ENCODE results near the gene SURF6.
"Not testable (repeated sequence)": the region's sequence is repeated elsewhere in the genome, so short reads cannot be mapped to it uniquely, and the experiment has no call there.

The SURF6 gene

GRCh38 chr9:133333011-133333410 lies 3.0 kb downstream of the SURF6 start:
- Histone ChIP-seq H3K9ac (ENCODE audit: low read length) (no peak overlapping the region), H3K27me3 (replicated peaks; ENCODE audit: control insufficient read depth, insufficient read depth, low read length) (no peaks in the 10 kb centered on the region), H3K9me3 (ENCODE audit: control insufficient read depth, low read length) (no peaks in the 10 kb centered on the region), H3K4me3 (ENCODE audit: low read length) (no peak overlapping the region), H3K36me3 (ENCODE audit: control insufficient read depth, insufficient read depth, low read length, severe bottlenecking) (peaks cover 45% of the 10 kb centered on the region), H3K4me1 (ENCODE audit: control insufficient read depth, insufficient read depth, low read length) (peaks cover 10% of the 10 kb centered on the region)
- DNase-seq (ENCODE audit: low read depth), result no peak

GRCh38 chr9:133332381-133332730 lies 3.6 kb downstream of the SURF6 start:
- Histone ChIP-seq H3K4me3 (ENCODE audit: low read length) (no peak overlapping the region), H3K9ac (ENCODE audit: low read length) (no peak overlapping the region), H3K4me1 (ENCODE audit: control insufficient read depth, insufficient read depth, low read length) (peaks cover 10% of the 10 kb centered on the region), H3K9me3 (ENCODE audit: control insufficient read depth, low read length) (no peaks in the 10 kb centered on the region), H3K27me3 (replicated peaks; ENCODE audit: control insufficient read depth, insufficient read depth, low read length) (no peaks in the 10 kb centered on the region), H3K36me3 (ENCODE audit: control insufficient read depth, insufficient read depth, low read length, severe bottlenecking) (peaks cover 45% of the 10 kb centered on the region)
- no peak for DNase-seq (ENCODE audit: low read depth)

- Histone ChIP-seq H3K4me3 (ENCODE audit: low read length) (no peak overlapping the region), H3K36me3 (ENCODE audit: control insufficient read depth, insufficient read depth, low read length, severe bottlenecking) (peaks cover 45% of the 10 kb centered on the region), H3K9me3 (ENCODE audit: control insufficient read depth, low read length) (no peaks in the 10 kb centered on the region), H3K9ac (ENCODE audit: low read length) (no peak overlapping the region), H3K4me1 (ENCODE audit: control insufficient read depth, insufficient read depth, low read length) (peaks cover 10% of the 10 kb centered on the region), H3K27me3 (replicated peaks; ENCODE audit: control insufficient read depth, insufficient read depth, low read length) (no peaks in the 10 kb centered on the region)
- no peak for DNase-seq (ENCODE audit: low read depth)
These were observed 4.2 kb downstream of the SURF6 start for GRCh38 chr9:133331641-133332380.

GRCh38 chr9:133331221-133331620 lies 4.8 kb downstream of the SURF6 start:
- Histone ChIP-seq H3K4me3 (ENCODE audit: low read length) (no peak overlapping the region), H3K27me3 (replicated peaks; ENCODE audit: control insufficient read depth, insufficient read depth, low read length) (no peaks in the 10 kb centered on the region), H3K9me3 (ENCODE audit: control insufficient read depth, low read length) (no peaks in the 10 kb centered on the region), H3K9ac (ENCODE audit: low read length) (no peak overlapping the region), H3K36me3 (ENCODE audit: control insufficient read depth, insufficient read depth, low read length, severe bottlenecking) (peaks cover 45% of the 10 kb centered on the region), H3K4me1 (ENCODE audit: control insufficient read depth, insufficient read depth, low read length) (peaks cover 6% of the 10 kb centered on the region)
- no peak for DNase-seq (ENCODE audit: low read depth)

GRCh38 chr9:133329306-133330156 lies 6.5 kb downstream of the SURF6 start:
- not testable (repeated sequence) for H3K9ac ChIP-seq (ENCODE audit: low read length); H3K9me3 ChIP-seq (ENCODE audit: control insufficient read depth, low read length); H3K4me1 ChIP-seq (ENCODE audit: control insufficient read depth, insufficient read depth, low read length); H3K27me3 ChIP-seq (replicated peaks; ENCODE audit: control insufficient read depth, insufficient read depth, low read length); H3K4me3 ChIP-seq (ENCODE audit: low read length)
- peak; percentile 12 for DNase-seq (ENCODE audit: low read depth)
- peaks cover 45% of the 10 kb centered on the region for H3K36me3 ChIP-seq (ENCODE audit: control insufficient read depth, insufficient read depth, low read length, severe bottlenecking)

GRCh38 chr9:133327834-133328484 lies 8.0 kb downstream of the SURF6 start:
- Histone ChIP-seq H3K4me1 (ENCODE audit: control insufficient read depth, insufficient read depth, low read length) (no peaks in the 10 kb centered on the region), H3K36me3 (ENCODE audit: control insufficient read depth, insufficient read depth, low read length, severe bottlenecking) (peaks cover 31% of the 10 kb centered on the region), H3K9me3 (ENCODE audit: control insufficient read depth, low read length) (peaks cover 4% of the 10 kb centered on the region), H3K27me3 (replicated peaks; ENCODE audit: control insufficient read depth, insufficient read depth, low read length) (no peaks in the 10 kb centered on the region), H3K4me3 (ENCODE audit: low read length) (no peak overlapping the region), H3K9ac (ENCODE audit: low read length) (no peak overlapping the region)
- DNase-seq (ENCODE audit: low read depth), result no peak

- H3K36me3 ChIP-seq (ENCODE audit: control insufficient read depth, insufficient read depth, low read length, severe bottlenecking), result peaks cover 22% of the 10 kb centered on the region
- not testable (repeated sequence) for H3K9ac ChIP-seq (ENCODE audit: low read length); H3K27me3 ChIP-seq (replicated peaks; ENCODE audit: control insufficient read depth, insufficient read depth, low read length); H3K4me3 ChIP-seq (ENCODE audit: low read length); H3K4me1 ChIP-seq (ENCODE audit: control insufficient read depth, insufficient read depth, low read length); DNase-seq (ENCODE audit: low read depth); H3K9me3 ChIP-seq (ENCODE audit: control insufficient read depth, low read length)
These were observed 9.0 kb downstream of the SURF6 start for GRCh38 chr9:133327021-133327420.

GRCh38 chr9:133323991-133324703 lies 11.8 kb downstream of the SURF6 start:
- no peaks in the 10 kb centered on the region for H3K36me3 ChIP-seq (ENCODE audit: control insufficient read depth, insufficient read depth, low read length, severe bottlenecking)
- H3K4me3 ChIP-seq (ENCODE audit: low read length), result no peak overlapping the region
- no peaks in the 10 kb centered on the region for H3K27me3 ChIP-seq (replicated peaks; ENCODE audit: control insufficient read depth, insufficient read depth, low read length)
- no peak overlapping the region for H3K9ac ChIP-seq (ENCODE audit: low read length)
- no peak for DNase-seq (ENCODE audit: low read depth)
- H3K4me1 ChIP-seq (ENCODE audit: control insufficient read depth, insufficient read depth, low read length), result no peaks in the 10 kb centered on the region
- peaks cover 4% of the 10 kb centered on the region for H3K9me3 ChIP-seq (ENCODE audit: control insufficient read depth, low read length)

GRCh38 chr9:133323211-133323610 lies 12.8 kb downstream of the SURF6 start:
- no peak overlapping the region for H3K4me3 ChIP-seq (ENCODE audit: low read length)
- H3K9ac ChIP-seq (ENCODE audit: low read length), result no peak overlapping the region
- no peak for DNase-seq (ENCODE audit: low read depth)

GRCh38 chr9:133322701-133323100 lies 13.3 kb downstream of the SURF6 start:
- Histone ChIP-seq H3K9me3 (ENCODE audit: control insufficient read depth, low read length) (peaks cover 4% of the 10 kb centered on the region), H3K4me3 (ENCODE audit: low read length) (no peak overlapping the region), H3K9ac (ENCODE audit: low read length) (no peak overlapping the region), H3K4me1 (ENCODE audit: control insufficient read depth, insufficient read depth, low read length) (no peaks in the 10 kb centered on the region), H3K27me3 (replicated peaks; ENCODE audit: control insufficient read depth, insufficient read depth, low read length) (no peaks in the 10 kb centered on the region), H3K36me3 (ENCODE audit: control insufficient read depth, insufficient read depth, low read length, severe bottlenecking) (no peaks in the 10 kb centered on the region)
- no peak for DNase-seq (ENCODE audit: low read depth)

More at GRCh38 chr9:133323211-133323610, 12.8 kb downstream of the SURF6 start:
- Histone ChIP-seq H3K9me3 (ENCODE audit: control insufficient read depth, low read length) (peaks cover 4% of the 10 kb centered on the region), H3K4me1 (ENCODE audit: control insufficient read depth, insufficient read depth, low read length) (no peaks in the 10 kb centered on the region), H3K36me3 (ENCODE audit: control insufficient read depth, insufficient read depth, low read length, severe bottlenecking) (no peaks in the 10 kb centered on the region), H3K27me3 (replicated peaks; ENCODE audit: control insufficient read depth, insufficient read depth, low read length) (no peaks in the 10 kb centered on the region)
